ENCODE results near the gene RFXANK. TPM values are rescaled to one million over a fixed set of nuclear protein-coding genes. Genes with fewer than 3 reads are reported as not detected.

RFXANK gene
- total and polyA plus RNA-seq, 4 donors: 8.9 to 27.8 (median 19.0) TPM

GRCh38 chr19:19232261-19232721, 40.2 kb downstream of the RFXANK start:
- no peak for TF ChIP-seq YY1 (IDR thresholded peaks at IDR 0.05)
- TF ChIP-seq GABPA (IDR thresholded peaks at IDR 0.05 in 1 of 2, conservative IDR thresholded peaks at IDR 0.05 in 1 of 2): no peak
- no peak for TF ChIP-seq EGR1 (IDR thresholded peaks at IDR 0.05; ENCODE audit: low read depth in 2 of 2)
- TF ChIP-seq FOXA1 (IDR thresholded peaks at IDR 0.05): no peak
- TF ChIP-seq CTCF (IDR thresholded peaks at IDR 0.05; ENCODE audit: low read depth, low read length, missing input control): no peak
- no peak for TF ChIP-seq RXRA (IDR thresholded peaks at IDR 0.05)
- no peak for TF ChIP-seq TAF1 (conservative IDR thresholded peaks at IDR 0.05)
- no peak for TF ChIP-seq FOXA2 (IDR thresholded peaks at IDR 0.05)
- no peak for TF ChIP-seq ATF3 (IDR thresholded peaks at IDR 0.05)
- no peak for TF ChIP-seq HNF4G (IDR thresholded peaks at IDR 0.05)
- TF ChIP-seq ZBTB33 (IDR thresholded peaks at IDR 0.05): no peak
- TF ChIP-seq SP1 (IDR thresholded peaks at IDR 0.05): no peak
- H3K4me3 ChIP-seq (ENCODE audit: low read depth in 1 of 3, low read length in 3 of 3): no peak overlapping the region
- no peaks in the 10 kb centered on the region for H3K36me3 ChIP-seq (ENCODE audit: control insufficient read depth in 4 of 4, insufficient read depth in 3 of 4, low read depth in 1 of 4, low read length in 3 of 4)
- WGBS: 87% methylated on average over 19 of the region's 19 CpGs
- H3K27ac ChIP-seq (ENCODE audit: low read depth in 1 of 2, low read length in 2 of 2): no peak overlapping the region
- peaks cover 3 to 15% (median 5%) of the 10 kb centered on the region in 4 donors for H3K9me3 ChIP-seq (ENCODE audit: control insufficient read depth in 4 of 4, low read length in 3 of 4)
- H3K27me3 ChIP-seq (ENCODE audit: control insufficient read depth in 4 of 4, insufficient read depth in 4 of 4, low read length in 3 of 4): no peaks in the 10 kb centered on the region
- no peak overlapping the region for H3K9ac ChIP-seq (ENCODE audit: low read depth in 1 of 2, low read length in 2 of 2)
- DNase-seq (ENCODE audit: low spot score): no peak
- peaks cover 5 to 11% (median 8%) of the 10 kb centered on the region in 4 donors for H3K4me1 ChIP-seq (ENCODE audit: control insufficient read depth in 4 of 4, insufficient read depth in 4 of 4, low read length in 3 of 4)

- Histone ChIP-seq H3K27ac (ENCODE audit: low read depth in 1 of 2, low read length in 2 of 2) (no peak overlapping the region), H3K27me3 (ENCODE audit: control insufficient read depth in 4 of 4, insufficient read depth in 4 of 4, low read length in 3 of 4) (no peaks in the 10 kb centered on the region), H3K36me3 (ENCODE audit: control insufficient read depth in 4 of 4, insufficient read depth in 3 of 4, low read depth in 1 of 4, low read length in 3 of 4) (no peaks in the 10 kb centered on the region), H3K4me3 (ENCODE audit: low read depth in 1 of 3, low read length in 3 of 3) (no peak overlapping the region), H3K4me1 (ENCODE audit: control insufficient read depth in 4 of 4, insufficient read depth in 4 of 4, low read length in 3 of 4) (no peaks in the 10 kb centered on the region), H3K9me3 (ENCODE audit: control insufficient read depth in 4 of 4, low read length in 3 of 4) (peaks cover 3 to 15% (median 5%) of the 10 kb centered on the region in 4 donors), H3K9ac (ENCODE audit: low read depth in 1 of 2, low read length in 2 of 2) (no peak overlapping the region)
- WGBS: 47% methylated on average over 2 of the region's 2 CpGs
- no peak for DNase-seq (ENCODE audit: low spot score)
- TF ChIP-seq TAF1 (conservative IDR thresholded peaks at IDR 0.05) (no peak), HNF4A (conservative IDR thresholded peaks at IDR 0.05) (no peak), FOXA1 (IDR thresholded peaks at IDR 0.05) (no peak), JUND (IDR thresholded peaks at IDR 0.05) (no peak), CTCF (IDR thresholded peaks at IDR 0.05; ENCODE audit: low read depth, low read length, missing input control) (no peak), GABPA (IDR thresholded peaks at IDR 0.05 in 1 of 2, conservative IDR thresholded peaks at IDR 0.05 in 1 of 2) (no peak), ZBTB33 (IDR thresholded peaks at IDR 0.05) (no peak), RXRA (IDR thresholded peaks at IDR 0.05) (no peak), MAX (IDR thresholded peaks at IDR 0.05) (no peak), SP1 (IDR thresholded peaks at IDR 0.05) (no peak), EGR1 (IDR thresholded peaks at IDR 0.05; ENCODE audit: low read depth in 2 of 2) (no peak), NR2F2 (IDR thresholded peaks at IDR 0.05) (no peak), REST (IDR thresholded peaks at IDR 0.05) (no peak), ATF3 (IDR thresholded peaks at IDR 0.05) (no peak)
Observed at GRCh38 chr19:19234220-19234816, 42.3 kb downstream of the RFXANK start.
